ENCODE data around the gene CENPM.

CENPM gene

DNA sequence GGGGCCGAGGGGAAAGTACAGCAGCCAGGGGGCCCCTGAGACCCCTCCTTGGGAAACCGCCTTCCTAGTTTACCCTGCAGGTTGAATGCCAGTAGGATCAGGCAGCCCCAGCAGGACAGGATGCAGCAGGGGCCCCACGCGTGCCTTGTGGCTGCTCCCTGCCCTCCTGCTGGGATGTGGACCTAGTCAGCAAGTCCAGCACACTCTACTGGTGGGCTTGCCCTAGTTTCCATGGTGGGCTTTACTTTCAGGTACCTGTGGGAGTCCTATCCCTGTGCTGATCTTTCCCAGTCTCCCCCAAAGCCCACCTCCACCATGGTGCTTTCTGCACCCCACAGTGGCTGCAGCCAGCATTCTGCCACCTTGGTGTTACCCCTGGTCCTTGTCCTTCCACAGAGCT lies 54.2 kb downstream of the CENPM start:
- DNase-seq, result no peak

DNA sequence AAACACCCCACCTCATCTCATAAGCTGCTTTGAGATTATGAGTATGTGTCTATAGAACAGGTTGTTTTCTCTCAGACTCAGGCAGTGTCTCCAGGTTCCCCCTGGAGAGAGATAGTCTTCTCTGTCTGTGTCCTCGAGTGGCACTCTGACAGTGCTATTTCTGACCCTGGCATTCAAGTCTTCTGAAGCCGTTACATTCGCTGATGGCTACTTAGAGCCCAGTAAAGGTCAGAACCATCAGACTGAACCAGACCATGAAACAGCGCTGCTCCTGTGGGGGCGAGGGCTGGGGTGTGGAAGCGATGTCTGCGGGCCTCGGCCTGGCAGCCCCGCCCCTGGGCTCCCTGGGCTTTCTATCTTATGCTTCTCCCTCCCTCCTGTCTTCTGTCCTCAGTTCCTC lies 55.5 kb downstream of the CENPM start:
- no peak for DNase-seq
